IMR-90 (cell line): ENCODE measurements around the gene RYR2. TPM values are rescaled to one million over a fixed set of nuclear protein-coding genes. Genes with fewer than 3 reads are reported as not detected.

ENCODE experiments used
- ATAC-seq: fragments of 200-7000 bp; cut with Tn5 transposase; 2 replicates; pipeline ENCODE4 v1.9.1; 2020; ENCODE audit warnings: low read depth, mild to moderate bottlenecking, moderate library complexity
- BruUV-seq: library from RNA; stranded (reverse); fragments of 400-500 nt; replicated peaks from 2 replicates; lab custom pipeline; 2021; lab: Mats Ljungman, UMichigan
- CTCF ChIA-PET: fragments of 300-600 bp; formaldehyde crosslinking; extraction: SDS; loops from one replicate; lab custom pipeline; 2021; ENCODE audit warnings: antibody characterized with exemption; lab: Yijun Ruan, JAX
- POLR2A ChIA-PET: fragments of 300-600 bp; sonication (Branson Sonifier 250); formaldehyde crosslinking; loops from one replicate; lab custom pipeline; 2022; ENCODE audit warnings: antibody characterized with exemption; ENCODE audit not compliant: unreplicated experiment; lab: Charles Lee
- DNase-seq: peaks from one replicate; pipeline ENCODE4 v3.0.0; 2013
- H2AFZ ChIP-seq: replicated peaks from 2 replicates; pipeline ENCODE3; 2013; ENCODE audit warnings: low read length, mild to moderate bottlenecking; ENCODE audit not compliant: poor library complexity
- H2AK5ac ChIP-seq: 2 replicates; pipeline ENCODE4 v1.6.1; 2013; ENCODE audit warnings: low read depth, low read length, inconsistent platforms
- H2AK9ac ChIP-seq: replicated peaks from 2 replicates; pipeline ENCODE3; 2013; ENCODE audit warnings: mild to moderate bottlenecking, low read depth, low read length, moderate library complexity; ENCODE audit not compliant: poor library complexity
- H2BK120ac ChIP-seq: 2 replicates; pipeline ENCODE4 v1.6.1; 2013; ENCODE audit warnings: low read depth, low read length, inconsistent platforms
- H2BK15ac ChIP-seq: 3 replicates; pipeline ENCODE4 v1.6.1; 2013; ENCODE audit warnings: low read depth, low read length, inconsistent platforms
- H2BK20ac ChIP-seq: 2 replicates; pipeline ENCODE4 v1.6.1; 2013; ENCODE audit warnings: low read depth, mild to moderate bottlenecking, inconsistent platforms, low read length, moderate library complexity
- H2BK5ac ChIP-seq: 2 replicates; pipeline ENCODE4 v1.6.1; 2013; ENCODE audit warnings: mild to moderate bottlenecking, low read depth, low read length, inconsistent platforms; ENCODE audit not compliant: poor library complexity, severe bottlenecking
- H3K14ac ChIP-seq: replicated peaks from 2 replicates; pipeline ENCODE4 v1.6.1; 2013; ENCODE audit warnings: low read depth, low read length, inconsistent platforms
- H3K18ac ChIP-seq: 2 replicates; pipeline ENCODE4 v1.6.1; 2013; ENCODE audit warnings: low read depth, low read length, control low read depth
- H3K23ac ChIP-seq: 2 replicates; pipeline ENCODE4 v1.6.1; 2013; ENCODE audit warnings: low read depth, low read length, inconsistent platforms
- H3K27ac ChIP-seq: 2 replicates; pipeline ENCODE4 v1.5.1; 2013; ENCODE audit warnings: mild to moderate bottlenecking, control low read depth, low read length; ENCODE audit not compliant: insufficient read depth
- H3K27me3 ChIP-seq: 2 replicates; pipeline ENCODE4 v1.6.1; 2013; ENCODE audit warnings: low read length; ENCODE audit not compliant: control insufficient read depth, insufficient read depth
- H3K36me3 ChIP-seq: 2 replicates; pipeline ENCODE4 v1.6.1; 2013; ENCODE audit warnings: low read length, mixed read lengths; ENCODE audit not compliant: control insufficient read depth, insufficient read depth
- H3K4ac ChIP-seq: 2 replicates; pipeline ENCODE4 v1.6.1; 2013; ENCODE audit warnings: low read depth, low read length, inconsistent platforms
- H3K4me1 ChIP-seq: 2 replicates; pipeline ENCODE4 v1.6.1; 2013; ENCODE audit warnings: low read length, mixed read lengths; ENCODE audit not compliant: control insufficient read depth, insufficient read depth
- H3K4me2 ChIP-seq: 2 replicates; pipeline ENCODE4 v1.6.1; 2013; ENCODE audit warnings: low read depth, mild to moderate bottlenecking, control low read depth, low read length, moderate library complexity
- H3K4me3 ChIP-seq: 2 replicates; pipeline ENCODE4 v1.5.1; 2013; ENCODE audit warnings: low read depth, mild to moderate bottlenecking, control low read depth, low read length, moderate library complexity; ENCODE audit not compliant: insufficient read depth
- H3K56ac ChIP-seq: 2 replicates; pipeline ENCODE4 v1.6.1; 2013; ENCODE audit warnings: low read length, inconsistent platforms; ENCODE audit not compliant: insufficient read depth; ENCODE audit errors: extremely low read depth
- H3K79me1 ChIP-seq, 2 experiments: 2 replicates each; pipeline ENCODE4 v1.6.1; 2013; ENCODE audit warnings: low read length in 2 of 2, inconsistent platforms in 1 of 2, low read depth in 1 of 2
- H3K9ac ChIP-seq: 2 replicates; pipeline ENCODE4 v1.6.1; 2013; ENCODE audit warnings: low read depth, low read length, control low read depth
- H3K9me1 ChIP-seq: 2 replicates; pipeline ENCODE4 v1.6.1; 2013; ENCODE audit warnings: low read length, inconsistent platforms; ENCODE audit not compliant: insufficient read depth
- H3K9me3 ChIP-seq: 2 replicates; pipeline ENCODE4 v1.6.1; 2013; ENCODE audit warnings: low read length; ENCODE audit not compliant: control insufficient read depth, insufficient read depth
- H4K20me1 ChIP-seq: 2 replicates; pipeline ENCODE4 v1.6.1; 2013; ENCODE audit warnings: low read length, inconsistent platforms; ENCODE audit not compliant: insufficient read depth
- H4K5ac ChIP-seq: 2 replicates; pipeline ENCODE4 v1.6.1; 2013; ENCODE audit warnings: mild to moderate bottlenecking, low read depth, low read length, control low read depth
- H4K8ac ChIP-seq, 2 experiments: 2 replicates each; pipeline ENCODE4 v1.6.1; 2013; ENCODE audit warnings: low read depth in 2 of 2, low read length in 2 of 2, control low read depth in 1 of 2, inconsistent platforms in 1 of 2
- H4K91ac ChIP-seq: 2 replicates; pipeline ENCODE4 v1.6.1; 2013; ENCODE audit warnings: low read depth, low read length, inconsistent platforms; ENCODE audit not compliant: insufficient read depth
- MAFK ChIP-seq: IDR thresholded peaks from 2 replicates; pipeline ENCODE4 v1.6.1; 2012; ENCODE audit warnings: low read depth, low read length, improper control_type of control experiment
- dilution Hi-C: fragments of 300-500 bp; cut with HindIII; formaldehyde crosslinking; loops from one replicate; pipeline ENCODE4 v1.14.3; 2018; ENCODE audit warnings: low sequenced_read_pairs; ENCODE audit not compliant: unreplicated experiment
- in situ Hi-C: fragments of 300-500 bp; cut with MboI; formaldehyde crosslinking; loops from 3 replicates; pipeline ENCODE4 v1.14.3; 2019; ENCODE audit warnings: low sequenced_read_pairs, inconsistent platforms, mixed read lengths
- intact Hi-C: fragments of 100-400 bp; cut with micrococcal nuclease; formaldehyde crosslinking; loops from 2 replicates; pipeline ENCODE4 v1.10.0; 2022
- polyA plus RNA-seq, 3 experiments: library from polyadenylated mRNA; depleted of rRNA; stranded (reverse); fragments of >200 nt; gene quantifications; 2 replicates each; pipeline ENCODE4 v1.2.3, GENCODE V29; 2012; ENCODE audit warnings: low replicate concordance in 1 of 3
- total RNA-seq: library from RNA; depleted of rRNA; stranded (reverse); fragments of >200 nt; gene quantifications from 2 replicates; pipeline ENCODE4 v1.2.3, GENCODE V29; 2012
- TF ChIP-seq, protein P1 (sequence below): fragments of 150-350 bp; IDR thresholded peaks from 2 replicates; pipeline ENCODE4 v1.6.1; 2016; ENCODE audit warnings: low read depth, mild to moderate bottlenecking, low read length, moderate library complexity, borderline replicate concordance

Gene RYR2
- total and polyA plus RNA-seq, 2 of the 4 experiments (the other 2 are of a cell fraction) = not detected

DNA sequence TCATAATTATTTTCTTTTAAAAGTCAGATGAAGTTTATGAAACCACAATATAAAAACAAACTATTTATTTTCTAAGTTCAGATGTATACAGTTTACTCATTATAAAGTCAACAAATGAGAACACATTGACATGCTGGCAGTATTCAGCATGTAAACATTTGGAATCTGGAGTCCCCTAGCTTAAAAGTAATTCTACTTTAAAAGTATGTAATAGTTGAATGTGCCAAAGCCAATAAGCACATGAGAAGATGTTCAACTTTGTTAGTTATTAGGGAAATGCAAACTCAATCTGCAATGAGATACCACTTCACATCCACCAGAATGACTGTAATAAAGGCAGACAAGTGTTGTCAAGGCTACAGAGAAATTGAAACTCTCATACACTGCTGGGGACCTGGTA, 96.6 kb downstream of the RYR2 start:
- no peak for ATAC-seq

More for the DNA sequence above, 96.6 kb downstream of the RYR2 start:
- Histone ChIP-seq H2AK5ac (no peak overlapping the region), H2AK9ac (no peak overlapping the region), H4K5ac (no peak overlapping the region), H3K9me1 (no peaks in the 10 kb centered on the region), H3K4me3 (no peak overlapping the region), H3K27ac (no peak overlapping the region), H3K4ac (no peak overlapping the region), H2BK120ac (no peak overlapping the region), H3K79me1 (no peaks in the 10 kb centered on the region), H4K20me1 (no peaks in the 10 kb centered on the region), H3K36me3 (no peaks in the 10 kb centered on the region), H3K14ac (no peak overlapping the region), H3K18ac (no peak overlapping the region), H3K9me3 (peaks cover 17% of the 10 kb centered on the region), H2BK5ac (no peak overlapping the region), H3K23ac (no peak overlapping the region), H3K9ac (no peak overlapping the region), H2BK15ac (no peak overlapping the region), H2BK20ac (no peak overlapping the region), H2AFZ (no peak overlapping the region), H3K56ac (no peak overlapping the region), H3K27me3 (no peaks in the 10 kb centered on the region), H4K91ac (no peak overlapping the region), H4K8ac (no peak overlapping the region), H3K4me1 (no peaks in the 10 kb centered on the region), H3K4me2 (no peak overlapping the region)
- BruUV-seq = no TSS peak
- dilution Hi-C loops = no loop called here
- no peak for DNase-seq
- intact Hi-C loops = no loop called here
- TF ChIP-seq, protein P1, sequence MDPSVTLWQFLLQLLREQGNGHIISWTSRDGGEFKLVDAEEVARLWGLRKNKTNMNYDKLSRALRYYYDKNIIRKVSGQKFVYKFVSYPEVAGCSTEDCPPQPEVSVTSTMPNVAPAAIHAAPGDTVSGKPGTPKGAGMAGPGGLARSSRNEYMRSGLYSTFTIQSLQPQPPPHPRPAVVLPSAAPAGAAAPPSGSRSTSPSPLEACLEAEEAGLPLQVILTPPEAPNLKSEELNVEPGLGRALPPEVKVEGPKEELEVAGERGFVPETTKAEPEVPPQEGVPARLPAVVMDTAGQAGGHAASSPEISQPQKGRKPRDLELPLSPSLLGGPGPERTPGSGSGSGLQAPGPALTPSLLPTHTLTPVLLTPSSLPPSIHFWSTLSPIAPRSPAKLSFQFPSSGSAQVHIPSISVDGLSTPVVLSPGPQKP = no peak
- no peak for TF ChIP-seq MAFK
- in situ Hi-C loops = no loop called here
- CTCF ChIA-PET = no interaction called here
- POLR2A ChIA-PET = no interaction called here
